ENCODE data around the gene IFNA7. TPM values are rescaled to one million over a fixed set of nuclear protein-coding genes. Genes with fewer than 3 reads are reported as not detected.
A peak's percentile ranks its signal among the peaks of the same experiment; 100 is the strongest.
"Not testable (repeated sequence)": the region's sequence is repeated elsewhere in the genome, so short reads cannot be mapped to it uniquely, and the experiment has no call there.

The IFNA7 gene
- total RNA-seq, 1 donor, result not detected

DNA sequence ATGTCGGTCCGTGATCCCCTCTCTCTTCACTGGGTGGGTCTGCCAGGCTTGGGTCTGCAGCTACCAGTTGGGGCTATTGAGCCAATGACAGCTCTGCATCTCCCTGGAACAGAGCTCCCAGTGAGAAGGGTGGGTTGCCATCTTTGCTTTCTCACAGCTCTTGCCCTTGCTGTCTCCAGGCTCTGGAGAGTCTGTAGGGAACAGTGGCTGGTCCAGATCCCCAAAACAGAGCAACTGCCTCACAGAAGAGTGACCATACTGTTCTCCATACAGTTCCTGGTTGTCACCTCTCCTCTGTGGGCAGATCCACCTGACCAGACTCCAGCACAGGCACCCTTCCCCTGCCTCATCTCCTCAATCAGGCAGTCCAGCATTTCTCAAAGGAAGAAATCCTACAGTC, 31.3 kb upstream of the IFNA7 start:
- no peaks in the 10 kb centered on the region for H3K4me1 ChIP-seq (ENCODE audit: insufficient read depth, low read length)
- no peak for TF ChIP-seq CTCF (IDR thresholded peaks at IDR 0.05; ENCODE audit: extremely low read depth, low read depth, low read length)
- no peaks in the 10 kb centered on the region for H3K9me3 ChIP-seq (ENCODE audit: low read depth, low read length)

DNA sequence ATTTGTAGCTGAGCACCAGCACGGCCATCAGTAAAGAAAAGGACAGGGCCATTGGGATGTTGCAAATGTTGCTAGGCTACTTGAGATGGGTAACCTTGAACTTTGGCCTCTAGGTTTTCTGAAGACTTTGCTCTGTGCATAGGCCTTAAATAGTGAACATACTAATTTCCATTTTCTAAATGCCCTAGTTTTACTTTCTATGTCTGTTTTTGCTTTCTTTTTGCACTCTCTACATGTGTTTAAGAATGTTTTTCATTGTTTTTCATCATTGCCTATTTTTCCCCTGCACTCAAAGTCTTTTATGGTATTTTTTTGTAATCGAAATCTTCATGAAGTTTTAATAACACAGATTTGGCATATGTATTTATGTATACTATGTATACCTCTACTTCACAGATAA, 26.1 kb upstream of the IFNA7 start, which contains the start of gene IFNA17:
TSS of gene IFNA17 (minus strand) at position 101 of the 400 bp plus-strand sequence. CDS start at position 52, 49 bp downstream.
- H3K27me3 ChIP-seq (ENCODE audit: insufficient read depth, low read length), result peaks cover 2% of the 10 kb centered on the region
- H3K4me2 ChIP-seq (ENCODE audit: insufficient read depth, low read length), result no peak within 1 kb of the TSS
- no peaks in the 10 kb centered on the region for H3K79me2 ChIP-seq (ENCODE audit: insufficient read depth, low read length)
- H3K27ac ChIP-seq (ENCODE audit: low read depth, low read length), result no peak within 1 kb of the TSS
- H3K4me3 ChIP-seq (ENCODE audit: insufficient read depth, low read length), result no peak within 1 kb of the TSS
- H3K9me3 ChIP-seq (ENCODE audit: low read depth, low read length), result no peaks in the 10 kb centered on the region
- no peaks in the 10 kb centered on the region for H3K4me1 ChIP-seq (ENCODE audit: insufficient read depth, low read length)
- no peak within 1 kb of the TSS for H2AFZ ChIP-seq (ENCODE audit: low read length)
- DNase-seq (ENCODE audit: insufficient read length, low spot score, missing footprints), result no peak
- no peaks in the 10 kb centered on the region for H4K20me1 ChIP-seq (ENCODE audit: insufficient read depth, low read length)
- no peaks in the 10 kb centered on the region for H3K36me3 ChIP-seq (ENCODE audit: insufficient read depth, low read length)
- TF ChIP-seq CTCF (IDR thresholded peaks at IDR 0.05; ENCODE audit: extremely low read depth, low read depth, low read length), result no peak

More for the DNA sequence above, 31.3 kb upstream of the IFNA7 start:
- Histone ChIP-seq H3K27ac (ENCODE audit: low read depth, low read length) (no peak overlapping the region), H3K4me3 (ENCODE audit: insufficient read depth, low read length) (no peak overlapping the region), H3K36me3 (ENCODE audit: insufficient read depth, low read length) (no peaks in the 10 kb centered on the region), H3K4me2 (ENCODE audit: insufficient read depth, low read length) (no peak overlapping the region), H2AFZ (ENCODE audit: low read length) (no peak overlapping the region), H3K79me2 (ENCODE audit: insufficient read depth, low read length) (no peaks in the 10 kb centered on the region), H3K27me3 (ENCODE audit: insufficient read depth, low read length) (peaks cover 2% of the 10 kb centered on the region), H4K20me1 (ENCODE audit: insufficient read depth, low read length) (no peaks in the 10 kb centered on the region)
- DNase-seq (ENCODE audit: insufficient read length, low spot score, missing footprints), result no peak

DNA sequence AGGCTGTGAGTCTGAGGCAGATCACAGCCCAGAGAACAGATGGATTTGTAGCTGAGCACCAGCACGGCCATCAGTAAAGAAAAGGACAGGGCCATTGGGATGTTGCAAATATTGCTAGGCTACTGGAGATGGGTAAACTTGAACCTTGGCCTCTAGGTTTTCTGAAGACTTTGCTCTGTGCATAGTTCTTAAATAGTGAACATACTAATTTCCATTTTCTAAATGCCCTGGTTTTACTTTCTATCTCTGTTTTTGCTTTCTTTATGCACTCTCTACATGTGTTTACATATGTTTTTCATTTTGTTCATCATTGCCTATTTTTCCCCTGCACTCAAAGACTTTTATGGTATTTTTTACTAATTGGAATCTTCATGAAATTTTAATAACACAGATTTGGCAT, 15.2 kb upstream of the IFNA7 start, which contains the start of gene IFNA16:
TSS of gene IFNA16 (minus strand) at position 101 of the 400 bp plus-strand sequence. CDS start at position 95, 6 bp downstream.
- H3K4me1 ChIP-seq (ENCODE audit: insufficient read depth, low read length); H2AFZ ChIP-seq (ENCODE audit: low read length); H3K4me3 ChIP-seq (ENCODE audit: insufficient read depth, low read length); H3K4me2 ChIP-seq (ENCODE audit: insufficient read depth, low read length); H3K36me3 ChIP-seq (ENCODE audit: insufficient read depth, low read length); H4K20me1 ChIP-seq (ENCODE audit: insufficient read depth, low read length); H3K27me3 ChIP-seq (ENCODE audit: insufficient read depth, low read length); H3K79me2 ChIP-seq (ENCODE audit: insufficient read depth, low read length); DNase-seq (ENCODE audit: insufficient read length, low spot score, missing footprints); H3K9me3 ChIP-seq (ENCODE audit: low read depth, low read length); H3K27ac ChIP-seq (ENCODE audit: low read depth, low read length): not testable (repeated sequence)

GRCh38 chr9:21213411-21214326, 11.7 kb upstream of the IFNA7 start:
- H3K9me3 ChIP-seq (ENCODE audit: low read depth, low read length); H3K4me2 ChIP-seq (ENCODE audit: insufficient read depth, low read length); H4K20me1 ChIP-seq (ENCODE audit: insufficient read depth, low read length); H3K79me2 ChIP-seq (ENCODE audit: insufficient read depth, low read length); H3K4me1 ChIP-seq (ENCODE audit: insufficient read depth, low read length); H3K27me3 ChIP-seq (ENCODE audit: insufficient read depth, low read length); H3K27ac ChIP-seq (ENCODE audit: low read depth, low read length); H3K4me3 ChIP-seq (ENCODE audit: insufficient read depth, low read length); H3K36me3 ChIP-seq (ENCODE audit: insufficient read depth, low read length); DNase-seq (ENCODE audit: insufficient read length, low spot score, missing footprints); H2AFZ ChIP-seq (ENCODE audit: low read length): not testable (repeated sequence)
- peak; percentile 53 for TF ChIP-seq CTCF (IDR thresholded peaks at IDR 0.05; ENCODE audit: extremely low read depth, low read depth, low read length)

DNA sequence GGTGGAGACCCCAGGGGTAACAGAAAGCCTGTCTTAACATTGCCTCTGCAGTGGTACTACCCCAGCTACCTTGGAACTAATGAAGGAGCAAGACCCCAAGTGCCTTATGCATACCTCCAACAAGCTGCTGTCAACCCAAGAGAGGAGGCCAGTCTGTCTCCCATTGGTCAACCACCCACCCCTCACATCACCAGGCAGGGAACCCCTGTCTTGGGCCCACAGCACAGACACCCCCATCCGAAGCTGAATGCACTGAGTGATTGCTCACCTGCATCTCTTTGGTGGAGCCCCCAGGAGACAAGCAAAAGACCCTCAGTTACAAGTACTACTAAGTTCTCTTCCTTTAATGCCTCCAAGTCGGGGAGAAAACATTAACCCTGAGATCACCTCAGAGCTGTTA, 10.2 kb upstream of the IFNA7 start:
- H2AFZ ChIP-seq (ENCODE audit: low read length); DNase-seq (ENCODE audit: insufficient read length, low spot score, missing footprints); H3K27me3 ChIP-seq (ENCODE audit: insufficient read depth, low read length); H3K9me3 ChIP-seq (ENCODE audit: low read depth, low read length); H3K4me2 ChIP-seq (ENCODE audit: insufficient read depth, low read length); H4K20me1 ChIP-seq (ENCODE audit: insufficient read depth, low read length); H3K79me2 ChIP-seq (ENCODE audit: insufficient read depth, low read length); H3K4me1 ChIP-seq (ENCODE audit: insufficient read depth, low read length); H3K27ac ChIP-seq (ENCODE audit: low read depth, low read length); H3K36me3 ChIP-seq (ENCODE audit: insufficient read depth, low read length); H3K4me3 ChIP-seq (ENCODE audit: insufficient read depth, low read length): not testable (repeated sequence)

GRCh38 chr9:21210782-21211181, 8.8 kb upstream of the IFNA7 start:
- H3K9me3 ChIP-seq (ENCODE audit: low read depth, low read length); DNase-seq (ENCODE audit: insufficient read length, low spot score, missing footprints); H3K27ac ChIP-seq (ENCODE audit: low read depth, low read length); H3K79me2 ChIP-seq (ENCODE audit: insufficient read depth, low read length); H2AFZ ChIP-seq (ENCODE audit: low read length); H3K27me3 ChIP-seq (ENCODE audit: insufficient read depth, low read length); H3K4me3 ChIP-seq (ENCODE audit: insufficient read depth, low read length); H4K20me1 ChIP-seq (ENCODE audit: insufficient read depth, low read length); H3K4me2 ChIP-seq (ENCODE audit: insufficient read depth, low read length); H3K4me1 ChIP-seq (ENCODE audit: insufficient read depth, low read length); H3K36me3 ChIP-seq (ENCODE audit: insufficient read depth, low read length): not testable (repeated sequence)
